HepG2 (cell line): ENCODE measurements around the gene COX14. TPM values are rescaled to one million over a fixed set of nuclear protein-coding genes. Genes with fewer than 3 reads are reported as not detected.

ENCODE experiments used
- BHLHE40 ChIP-seq: IDR thresholded peaks from 2 replicates; pipeline ENCODE4 v1.6.1; 2011; ENCODE audit warnings: low read length, improper control_type of control experiment
- DRAP1 ChIP-seq: IDR thresholded peaks from 2 replicates; pipeline ENCODE4 v1.6.1; 2016; ENCODE audit warnings: missing genetic modification reagents, missing compliant biosample characterization
- ESRRA ChIP-seq: sonication (generic); formaldehyde crosslinking; IDR thresholded peaks from 2 replicates; pipeline ENCODE4 v1.5.1; 2020; ENCODE audit warnings: mild to moderate bottlenecking, low read depth, missing genetic modification reagents
- GATAD1 ChIP-seq: IDR thresholded peaks from 2 replicates; pipeline ENCODE4 v1.6.1; 2016; ENCODE audit warnings: missing genetic modification reagents, missing compliant biosample characterization
- HHEX ChIP-seq: IDR thresholded peaks from 2 replicates; pipeline ENCODE4 v1.6.1; 2016; ENCODE audit warnings: control low read depth
- HMG20B ChIP-seq: conservative IDR thresholded peaks from 2 replicates; pipeline ENCODE4 v1.6.1; 2016; ENCODE audit warnings: missing genetic modification reagents, missing compliant biosample characterization
- HMGXB4 ChIP-seq, 2 experiments: sonication (generic) in 1 of 2; formaldehyde crosslinking in 1 of 2; IDR thresholded peaks; 2 replicates each; pipeline versions ENCODE4 v1.4.0 to v1.6.1; 2018 to 2020; ENCODE audit warnings: missing genetic modification reagents in 2 of 2, borderline replicate concordance in 1 of 2, low read depth in 1 of 2, mild to moderate bottlenecking in 1 of 2, missing biosample characterization in 1 of 2
- LCORL ChIP-seq, 2 experiments: fragments of 450-650 bp in 1 of 2; sonication (generic) in 1 of 2; formaldehyde crosslinking in 1 of 2; IDR thresholded peaks; 2 replicates each; pipeline versions ENCODE4 v1.5.0 to v1.6.1; 2017 to 2020; ENCODE audit warnings: antibody characterized with exemption in 1 of 2, missing genetic modification reagents in 1 of 2
- RXRB ChIP-seq: IDR thresholded peaks from 2 replicates; pipeline ENCODE4 v1.6.1; 2016; ENCODE audit warnings: borderline replicate concordance, missing genetic modification reagents, missing compliant biosample characterization
- SP140L ChIP-seq: sonication (generic); formaldehyde crosslinking; IDR thresholded peaks from 2 replicates; pipeline ENCODE4 v1.4.0; 2020; ENCODE audit warnings: missing genetic modification reagents, borderline replicate concordance
- SP4 ChIP-seq: sonication (generic); formaldehyde crosslinking; IDR thresholded peaks from 2 replicates; pipeline ENCODE4 v1.8.1; 2023; ENCODE audit warnings: mild to moderate bottlenecking, missing genetic modification reagents
- SYNCRIP ChIP-seq: fragments of 200-400 bp; formaldehyde crosslinking; IDR thresholded peaks from 2 replicates; pipeline ENCODE4 v1.6.1; 2018; ENCODE audit warnings: mild to moderate bottlenecking, low read depth, low read length; ENCODE audit not compliant: insufficient read depth
- TAF1 ChIP-seq: sonication (generic); formaldehyde crosslinking; IDR thresholded peaks from 2 replicates; pipeline ENCODE4 v1.4.0; 2020; ENCODE audit warnings: missing genetic modification reagents
- THAP11 ChIP-seq: IDR thresholded peaks from 2 replicates; pipeline ENCODE4 v1.6.1; 2016; ENCODE audit warnings: missing biosample characterization, missing genetic modification reagents
- ZBTB38 ChIP-seq: sonication (generic); formaldehyde crosslinking; IDR thresholded peaks from 2 replicates; pipeline ENCODE4 v1.5.1; 2020; ENCODE audit warnings: mild to moderate bottlenecking, missing genetic modification reagents
- ZFP36L1 ChIP-seq: sonication (generic); formaldehyde crosslinking; IDR thresholded peaks from 2 replicates; pipeline ENCODE4 v1.8.0; 2022; ENCODE audit warnings: mild to moderate bottlenecking, missing genetic modification reagents, moderate library complexity
- ZMYM2 ChIP-seq: sonication (generic); formaldehyde crosslinking; IDR thresholded peaks from 2 replicates; pipeline ENCODE4 v1.8.0; 2022; ENCODE audit warnings: mild to moderate bottlenecking, missing genetic modification reagents
- ZNF362 ChIP-seq: sonication (generic); formaldehyde crosslinking; IDR thresholded peaks from 2 replicates; pipeline ENCODE4 v1.4.0; 2020; ENCODE audit warnings: missing genetic modification reagents, mild to moderate bottlenecking, borderline replicate concordance
- ZNF546 ChIP-seq: sonication (generic); formaldehyde crosslinking; conservative IDR thresholded peaks from 2 replicates; pipeline ENCODE4 v1.8.1; 2023; ENCODE audit warnings: mild to moderate bottlenecking, missing genetic modification reagents
- ZNF580 ChIP-seq: IDR thresholded peaks from 2 replicates; pipeline ENCODE4 v1.6.1; 2016; ENCODE audit warnings: low read depth, borderline replicate concordance
- ZNF607 ChIP-seq: sonication (generic); formaldehyde crosslinking; IDR thresholded peaks from 2 replicates; pipeline ENCODE4 v1.5.1; 2020; ENCODE audit warnings: missing genetic modification reagents, mild to moderate bottlenecking, borderline replicate concordance
- ZNF639 ChIP-seq: conservative IDR thresholded peaks from 2 replicates; pipeline ENCODE4 v1.6.1; 2018; ENCODE audit warnings: missing genetic modification reagents
- ZNF724P ChIP-seq: sonication (generic); formaldehyde crosslinking; IDR thresholded peaks from 2 replicates; pipeline ENCODE4 v1.8.0; 2022; ENCODE audit warnings: missing genetic modification reagents, borderline replicate concordance
- ZNF788 ChIP-seq: sonication (generic); formaldehyde crosslinking; IDR thresholded peaks from 2 replicates; pipeline ENCODE4 v1.5.0; 2020; ENCODE audit warnings: mild to moderate bottlenecking, missing genetic modification reagents, borderline replicate concordance
- polyA plus RNA-seq, 8 experiments: library from polyadenylated mRNA; depleted of rRNA in 3 of 8; stranded (reverse) in 7 of 8; unstranded in 1 of 8; fragments of >200 nt; fragmentation: Illumina TruSeq in 4 of 8; extraction: Trizol in 4 of 8; gene quantifications; 2 replicates each; pipeline versions ENCODE4 v1.2.1 to v1.2.3, GENCODE V29; 2011 to 2016; ENCODE audit warnings: low read depth in 4 of 8, missing spikeins in 1 of 8, mixed read lengths in 1 of 8; ENCODE audit not compliant: insufficient read depth in 1 of 8
- total RNA-seq, 5 experiments: library from RNA; depleted of rRNA; stranded (reverse); fragments of >200 nt; fragmentation: Illumina TruSeq; extraction: Trizol; gene quantifications; 2 replicates each; pipeline ENCODE4 v1.2.3, GENCODE V29; 2016; ENCODE audit warnings: low read depth in 1 of 5

Gene COX14
- total and polyA plus RNA-seq, 2 of the 13 experiments (the other 11 are each of a cell fraction or from before 2014, with no cell fraction given): 53.0 to 71.6 TPM

- TF ChIP-seq BHLHE40 (peak; percentile 9; the same call in 1 of the 2 replicates), ZNF639 (CRISPR knock-in tag) (peak; percentile 86), ZBTB38 (CRISPR knock-in tag) (0 out of 2 replicates have a peak, but pooled peaks have one; percentile 58), ZFP36L1 (CRISPR knock-in tag) (no peak), HMGXB4 (CRISPR knock-in tag; IDR thresholded peaks at IDR 0.05; ENCODE audit: borderline replicate concordance in 1 of 2, low read depth in 1 of 2) (peak; percentile 90 to 94; a peak in 3 of 4 replicates), DRAP1 (CRISPR knock-in tag) (no peak; the same call in 1 of the 2 replicates), SP140L (CRISPR knock-in tag) (0 out of 2 replicates have a peak, but pooled peaks have one; percentile 63), LCORL (IDR thresholded peaks at IDR 0.05) (no peak), LCORL (CRISPR knock-in tag; IDR thresholded peaks at IDR 0.05) (peak; percentile 35; the same call in 1 of the 2 replicates), ZNF580 (CRISPR knock-in tag) (0 out of 2 replicates have a peak, but pooled peaks have one; percentile 35), GATAD1 (CRISPR knock-in tag) (peak; percentile 80), ZNF788 (CRISPR knock-in tag) (peak; percentile 31; the same call in 1 of the 2 replicates), ZNF607 (CRISPR knock-in tag) (no peak), RXRB (CRISPR knock-in tag) (peak; percentile 58; the same call in 1 of the 2 replicates), SP4 (CRISPR knock-in tag) (peak; percentile 65; the same call in 1 of the 2 replicates), HHEX (CRISPR knock-in tag) (no peak), THAP11 (peak; percentile 89), SYNCRIP (no peak), TAF1 (CRISPR knock-in tag) (peak; percentile 54; the same call in 1 of the 2 replicates), ZNF724P (CRISPR knock-in tag) (no peak), ZNF362 (CRISPR knock-in tag) (no peak), HMG20B (0 out of 2 replicates have a peak, but pooled peaks have one; percentile 13), ESRRA (CRISPR knock-in tag) (peak; percentile 36; the same call in 1 of the 2 replicates), ZNF546 (CRISPR knock-in tag) (0 out of 2 replicates have a peak, but pooled peaks have one; percentile 39), ZMYM2 (CRISPR knock-in tag) (no peak)
These were observed 27.0 kb upstream of the COX14 start, which contains the start of gene SMARCD1 (continued) for GRCh38 chr12:50084775-50085614.
